Measurements from ENCODE around the gene PHEX. TPM values are rescaled to one million over a fixed set of nuclear protein-coding genes. Genes with fewer than 3 reads are reported as not detected.

The PHEX gene
- total and polyA plus RNA-seq, 7 donors = 0.01 to 0.11 (median 0.04) TPM; not detected in 3

DNA sequence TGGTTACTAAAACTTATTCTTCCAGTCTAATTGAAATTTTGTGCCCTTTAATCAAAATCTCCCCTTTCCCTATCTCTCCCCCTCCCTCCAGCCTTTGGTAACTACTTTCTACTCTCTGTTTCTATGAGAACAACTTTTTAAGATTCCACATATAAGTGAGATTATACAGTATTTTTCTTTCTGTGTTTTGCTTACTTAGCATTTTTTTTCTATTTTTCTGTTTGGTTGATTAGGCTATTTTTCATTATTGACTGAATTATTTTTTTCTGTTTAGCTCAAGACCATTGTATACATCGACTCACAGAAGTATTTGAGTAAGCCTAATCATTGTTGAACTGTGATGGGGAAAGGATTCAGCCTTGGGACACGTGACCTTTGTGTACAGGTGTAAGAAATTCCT, 116.4 kb downstream of the PHEX start:
- H3K36me3 ChIP-seq (ENCODE audit: insufficient read depth in 1 of 2, low read depth in 1 of 2) = no peaks in the 10 kb centered on the region
- TF ChIP-seq, protein P1, sequence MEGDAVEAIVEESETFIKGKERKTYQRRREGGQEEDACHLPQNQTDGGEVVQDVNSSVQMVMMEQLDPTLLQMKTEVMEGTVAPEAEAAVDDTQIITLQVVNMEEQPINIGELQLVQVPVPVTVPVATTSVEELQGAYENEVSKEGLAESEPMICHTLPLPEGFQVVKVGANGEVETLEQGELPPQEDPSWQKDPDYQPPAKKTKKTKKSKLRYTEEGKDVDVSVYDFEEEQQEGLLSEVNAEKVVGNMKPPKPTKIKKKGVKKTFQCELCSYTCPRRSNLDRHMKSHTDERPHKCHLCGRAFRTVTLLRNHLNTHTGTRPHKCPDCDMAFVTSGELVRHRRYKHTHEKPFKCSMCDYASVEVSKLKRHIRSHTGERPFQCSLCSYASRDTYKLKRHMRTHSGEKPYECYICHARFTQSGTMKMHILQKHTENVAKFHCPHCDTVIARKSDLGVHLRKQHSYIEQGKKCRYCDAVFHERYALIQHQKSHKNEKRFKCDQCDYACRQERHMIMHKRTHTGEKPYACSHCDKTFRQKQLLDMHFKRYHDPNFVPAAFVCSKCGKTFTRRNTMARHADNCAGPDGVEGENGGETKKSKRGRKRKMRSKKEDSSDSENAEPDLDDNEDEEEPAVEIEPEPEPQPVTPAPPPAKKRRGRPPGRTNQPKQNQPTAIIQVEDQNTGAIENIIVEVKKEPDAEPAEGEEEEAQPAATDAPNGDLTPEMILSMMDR (IDR thresholded peaks at IDR 0.05) = no peak
- no peak overlapping the region for H3K27ac ChIP-seq
- DNase-seq (no peak), ATAC-seq (no peak)
- H3K27me3 ChIP-seq (ENCODE audit: insufficient read depth in 3 of 3, low read length in 2 of 3) = no peaks in the 10 kb centered on the region
- H3K4me1 ChIP-seq = no peaks in the 10 kb centered on the region
- intact Hi-C loops (cut with DNase I) = no loop called here
- H3K4me3 ChIP-seq = no peak overlapping the region
- H3K9me3 ChIP-seq = no peaks in the 10 kb centered on the region
- 63 to 94% (median 91%) methylated on average over 2 of the region's 2 CpGs for WGBS, 3 donors

DNA sequence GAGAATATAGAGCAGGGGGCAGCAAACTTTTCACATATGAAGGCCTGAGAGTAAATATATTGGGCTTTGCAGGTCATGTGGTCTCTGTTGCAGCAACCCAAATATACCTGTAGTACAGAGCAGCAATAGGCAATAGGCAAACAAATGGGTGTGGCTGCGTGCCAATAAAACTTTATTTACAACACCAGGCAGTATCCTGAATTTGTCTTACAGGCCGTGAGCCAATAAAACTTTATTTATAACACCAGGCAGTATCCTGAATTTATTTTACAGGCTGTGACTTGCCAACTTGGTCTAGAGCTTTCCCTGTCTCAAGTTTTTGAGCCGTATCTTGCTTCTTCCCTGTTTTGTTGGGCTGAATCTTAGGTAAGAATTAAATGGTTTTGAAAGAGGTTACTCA, 118.2 kb downstream of the PHEX start:
- H3K36me3 ChIP-seq (ENCODE audit: insufficient read depth in 1 of 2, low read depth in 1 of 2) = no peaks in the 10 kb centered on the region
- no peaks in the 10 kb centered on the region for H3K9me3 ChIP-seq
- DNase-seq (no peak), ATAC-seq (no peak)
- intact Hi-C loops (cut with DNase I) = no loop called here
- no peaks in the 10 kb centered on the region for H3K4me1 ChIP-seq
- H3K27me3 ChIP-seq (ENCODE audit: insufficient read depth in 3 of 3, low read length in 2 of 3) = peaks cover 0 to 6% (median 0%) of the 10 kb centered on the region in 3 donors
- 63 to 89% (median 83%) methylated on average over 3 of the region's 3 CpGs for WGBS, 3 donors
- no peak overlapping the region for H3K4me3 ChIP-seq
- no peak overlapping the region for H3K27ac ChIP-seq
- TF ChIP-seq, protein P1 (IDR thresholded peaks at IDR 0.05) = no peak

DNA sequence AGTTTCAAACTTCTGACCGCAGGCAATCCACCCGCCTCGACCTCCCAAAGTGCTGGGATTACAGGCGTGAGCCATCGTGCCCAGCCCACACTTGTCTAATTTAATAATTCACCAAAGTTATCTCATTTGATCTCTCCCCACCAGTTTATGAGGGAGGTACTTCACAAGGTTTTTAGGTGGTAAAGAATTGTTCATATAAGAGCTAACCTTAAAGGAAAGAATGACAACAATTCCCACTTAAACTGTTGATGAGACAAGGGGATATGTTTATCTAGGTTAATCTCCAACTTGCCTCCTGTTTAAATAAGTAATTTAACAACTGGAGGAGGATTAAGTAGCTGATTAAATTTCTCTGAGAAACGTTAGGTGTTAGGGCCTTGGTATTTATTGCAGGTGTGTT, 123.0 kb downstream of the PHEX start:
- peaks cover 0 to 11% (median 0%) of the 10 kb centered on the region in 3 donors for H3K27me3 ChIP-seq (ENCODE audit: insufficient read depth in 3 of 3, low read length in 2 of 3)
- ATAC-seq (no peak), DNase-seq (no peak)
- 74 to 83% (median 83%) methylated on average over 6 of the region's 6 CpGs for WGBS, 3 donors
- no peak overlapping the region for H3K4me3 ChIP-seq
- no peak overlapping the region for H3K27ac ChIP-seq
- H3K4me1 ChIP-seq = no peaks in the 10 kb centered on the region
- intact Hi-C loops (cut with DNase I) = no loop called here
- H3K36me3 ChIP-seq (ENCODE audit: insufficient read depth in 1 of 2, low read depth in 1 of 2) = no peaks in the 10 kb centered on the region
- TF ChIP-seq, protein P1 (IDR thresholded peaks at IDR 0.05) = no peak
- no peaks in the 10 kb centered on the region for H3K9me3 ChIP-seq

DNA sequence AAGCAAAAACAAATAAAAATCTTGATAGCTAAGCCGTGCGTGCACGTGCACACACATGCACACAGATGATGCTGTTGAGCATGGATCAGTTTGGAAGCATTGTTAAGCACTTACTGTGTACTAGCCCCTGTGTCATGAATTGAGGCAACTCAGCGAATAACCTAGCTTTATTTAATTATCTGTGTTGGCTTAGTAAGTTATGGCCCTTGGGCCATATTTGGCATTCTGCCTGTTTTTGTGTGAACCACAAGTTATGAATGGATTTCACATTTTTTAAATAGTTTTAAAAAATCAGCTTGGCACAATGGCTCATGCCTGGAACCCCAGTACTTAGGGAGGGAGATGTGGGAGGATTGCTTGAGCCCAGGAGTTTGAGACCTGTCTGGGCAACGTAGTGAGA, 126.9 kb downstream of the PHEX start:
- peaks cover 0 to 11% (median 0%) of the 10 kb centered on the region in 3 donors for H3K27me3 ChIP-seq (ENCODE audit: insufficient read depth in 3 of 3, low read length in 2 of 3)
- H3K4me3 ChIP-seq = no peak overlapping the region
- no peak for DNase-seq
- no peak overlapping the region for H3K27ac ChIP-seq
- H3K9me3 ChIP-seq = no peaks in the 10 kb centered on the region
- no peaks in the 10 kb centered on the region for H3K36me3 ChIP-seq (ENCODE audit: insufficient read depth in 1 of 2, low read depth in 1 of 2)
- 72 to 75% (median 73%) methylated on average over 5 of the region's 5 CpGs for WGBS, 3 donors
- intact Hi-C loops (cut with DNase I) = no loop called here
- no peaks in the 10 kb centered on the region for H3K4me1 ChIP-seq
- TF ChIP-seq, protein P1 (IDR thresholded peaks at IDR 0.05) = no peak
- no peak for ATAC-seq

DNA sequence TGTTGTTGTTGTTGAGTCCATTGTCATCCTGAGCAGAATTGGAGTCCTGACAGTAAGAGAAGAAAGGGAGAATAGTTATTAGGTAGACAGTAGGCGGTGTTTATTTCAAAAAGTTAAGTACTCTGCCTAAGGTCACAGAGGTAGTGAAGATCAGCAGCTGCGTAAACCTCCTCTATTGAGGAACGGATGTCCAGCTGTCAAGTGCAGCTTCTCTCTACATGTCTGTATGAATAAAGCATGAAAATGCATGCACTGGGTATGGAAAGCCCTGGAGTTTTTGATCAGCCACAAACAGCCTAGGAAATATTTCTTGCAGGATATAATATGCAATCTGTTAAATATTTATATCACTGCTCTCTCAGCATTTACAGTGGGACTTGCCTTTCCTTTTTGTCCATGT, 131.2 kb downstream of the PHEX start:
- DNase-seq (no peak), ATAC-seq (no peak)
- no peaks in the 10 kb centered on the region for H3K4me1 ChIP-seq
- no peaks in the 10 kb centered on the region for H3K36me3 ChIP-seq (ENCODE audit: insufficient read depth in 1 of 2, low read depth in 1 of 2)
- H3K27ac ChIP-seq = no peak overlapping the region
- no peak overlapping the region for H3K4me3 ChIP-seq
- TF ChIP-seq, protein P1 (IDR thresholded peaks at IDR 0.05) = no peak
- H3K9me3 ChIP-seq = no peaks in the 10 kb centered on the region
- H3K27me3 ChIP-seq (ENCODE audit: insufficient read depth in 3 of 3, low read length in 2 of 3) = no peaks in the 10 kb centered on the region
- 62 to 80% (median 69%) methylated on average over 3 of the region's 3 CpGs for WGBS, 3 donors
- intact Hi-C loops (cut with DNase I) = no loop called here
